KMS-11 (cell line): Measurements from ENCODE around the gene XRCC5.

Experiments
- H2AFZ ChIP-seq: fragments of 200-600 bp; sonication (generic); 2 replicates; pipeline ENCODE4 v1.6.1; 2016; ENCODE audit warnings: antibody characterized with exemption, mixed run types, low read depth
- H3K27ac ChIP-seq: fragments of 200-600 bp; sonication (generic); 2 replicates; pipeline ENCODE4 v1.6.1; 2016; ENCODE audit warnings: mild to moderate bottlenecking, mixed run types
- H3K27me3 ChIP-seq: fragments of 200-600 bp; sonication (generic); 2 replicates; pipeline ENCODE4 v1.6.1; 2017; ENCODE audit warnings: mild to moderate bottlenecking, low read depth, mixed run types, moderate library complexity; ENCODE audit not compliant: insufficient read depth
- H3K36me3 ChIP-seq: fragments of 200-600 bp; sonication (generic); 2 replicates; pipeline ENCODE4 v1.6.1; 2017; ENCODE audit warnings: mild to moderate bottlenecking, mixed run types; ENCODE audit not compliant: insufficient read depth
- H3K4me1 ChIP-seq: fragments of 200-600 bp; sonication (generic); 2 replicates; pipeline ENCODE4 v1.6.1; 2016; ENCODE audit warnings: mild to moderate bottlenecking, low read depth, mixed run types; ENCODE audit not compliant: poor library complexity, severe bottlenecking
- H3K4me2 ChIP-seq: fragments of 200-600 bp; sonication (generic); 2 replicates; pipeline ENCODE4 v1.7.0; 2016; ENCODE audit warnings: mild to moderate bottlenecking, mixed run types
- H3K4me3 ChIP-seq: fragments of 200-600 bp; sonication (generic); IDR thresholded peaks from 2 replicates; pipeline ENCODE4 v1.6.1; 2017; ENCODE audit warnings: low read depth, low read length, mixed read lengths; ENCODE audit not compliant: insufficient read depth
- H3K79me2 ChIP-seq: fragments of 200-600 bp; sonication (generic); 2 replicates; pipeline ENCODE4 v1.6.1; 2016; ENCODE audit warnings: low read depth, mixed run types; ENCODE audit not compliant: insufficient read depth
- H3K9ac ChIP-seq: fragments of 200-600 bp; sonication (generic); 2 replicates; pipeline ENCODE4 v1.6.1; 2016; ENCODE audit warnings: mild to moderate bottlenecking, mixed run types
- H4K20me1 ChIP-seq: fragments of 200-600 bp; sonication (generic); 2 replicates; pipeline ENCODE4 v1.6.1; 2016; ENCODE audit warnings: mild to moderate bottlenecking, mixed run types; ENCODE audit not compliant: insufficient read depth
- TF ChIP-seq, protein P1 (sequence below): fragments of 200-600 bp; sonication (generic); conservative IDR thresholded peaks from 2 replicates; pipeline ENCODE4 v1.6.1; 2017; ENCODE audit warnings: low read depth, mild to moderate bottlenecking, antibody characterized with exemption, low read length, moderate library complexity, mixed read lengths

Gene XRCC5

DNA sequence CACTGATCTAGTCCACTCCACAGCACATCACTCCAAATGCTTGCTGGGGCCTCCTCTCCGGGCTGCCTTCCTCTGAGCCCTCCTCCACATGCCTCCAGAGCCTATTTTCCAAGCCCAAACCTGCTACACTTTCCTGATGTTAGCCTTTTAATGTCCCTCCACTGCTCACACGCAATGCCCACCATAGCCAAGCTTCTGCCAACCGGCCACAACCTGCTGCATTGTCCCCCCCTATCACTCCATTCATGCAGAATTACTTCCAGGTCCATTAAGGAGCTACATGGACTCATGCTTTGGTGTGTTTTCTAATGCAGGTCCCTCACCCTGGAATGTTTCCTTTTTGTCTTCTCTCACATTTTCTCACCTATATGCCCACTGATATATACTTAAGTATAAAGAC, 133.9 kb downstream of the XRCC5 start:
- Histone ChIP-seq H3K36me3 (no peaks in the 10 kb centered on the region), H3K4me1 (no peaks in the 10 kb centered on the region), H3K4me3 (no peak overlapping the region), H3K27me3 (no peaks in the 10 kb centered on the region), H3K79me2 (no peaks in the 10 kb centered on the region), H2AFZ (no peak overlapping the region), H3K9ac (no peak overlapping the region), H3K4me2 (no peak overlapping the region), H3K27ac (no peak overlapping the region), H4K20me1 (no peaks in the 10 kb centered on the region)
- TF ChIP-seq, protein P1, sequence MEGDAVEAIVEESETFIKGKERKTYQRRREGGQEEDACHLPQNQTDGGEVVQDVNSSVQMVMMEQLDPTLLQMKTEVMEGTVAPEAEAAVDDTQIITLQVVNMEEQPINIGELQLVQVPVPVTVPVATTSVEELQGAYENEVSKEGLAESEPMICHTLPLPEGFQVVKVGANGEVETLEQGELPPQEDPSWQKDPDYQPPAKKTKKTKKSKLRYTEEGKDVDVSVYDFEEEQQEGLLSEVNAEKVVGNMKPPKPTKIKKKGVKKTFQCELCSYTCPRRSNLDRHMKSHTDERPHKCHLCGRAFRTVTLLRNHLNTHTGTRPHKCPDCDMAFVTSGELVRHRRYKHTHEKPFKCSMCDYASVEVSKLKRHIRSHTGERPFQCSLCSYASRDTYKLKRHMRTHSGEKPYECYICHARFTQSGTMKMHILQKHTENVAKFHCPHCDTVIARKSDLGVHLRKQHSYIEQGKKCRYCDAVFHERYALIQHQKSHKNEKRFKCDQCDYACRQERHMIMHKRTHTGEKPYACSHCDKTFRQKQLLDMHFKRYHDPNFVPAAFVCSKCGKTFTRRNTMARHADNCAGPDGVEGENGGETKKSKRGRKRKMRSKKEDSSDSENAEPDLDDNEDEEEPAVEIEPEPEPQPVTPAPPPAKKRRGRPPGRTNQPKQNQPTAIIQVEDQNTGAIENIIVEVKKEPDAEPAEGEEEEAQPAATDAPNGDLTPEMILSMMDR, result no peak

DNA sequence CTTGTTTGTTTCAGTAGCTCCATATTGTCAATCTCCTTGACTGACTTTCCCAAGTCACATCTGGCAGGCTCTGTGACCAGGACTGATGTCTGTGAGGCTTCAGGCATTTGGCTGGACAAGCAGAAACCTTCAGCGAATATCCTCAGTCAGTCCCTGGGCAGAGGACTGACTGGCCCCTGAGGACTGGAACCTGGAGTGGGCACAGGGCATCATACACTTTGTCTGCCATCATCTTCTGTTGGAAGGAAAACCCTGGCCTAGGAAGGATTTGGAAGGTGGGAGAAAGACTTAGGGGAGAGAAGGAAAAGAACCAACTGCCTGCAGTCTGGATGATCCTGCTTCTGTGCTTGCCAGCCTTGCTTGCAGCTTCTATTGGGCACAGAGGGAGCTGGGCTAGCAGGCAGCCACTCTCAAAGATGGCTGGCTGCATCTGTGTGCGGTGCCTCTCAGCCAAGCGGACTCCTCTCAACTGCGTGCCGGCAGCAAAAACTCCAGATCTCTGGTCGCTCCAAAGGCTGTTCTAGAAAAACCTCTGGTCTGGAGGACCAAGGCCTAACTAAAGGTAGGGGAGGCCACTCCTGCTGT, 136.3 kb downstream of the XRCC5 start:
- Histone ChIP-seq H2AFZ (no peak overlapping the region), H3K4me3 (no peak overlapping the region), H3K36me3 (no peaks in the 10 kb centered on the region), H3K27ac (no peak overlapping the region), H4K20me1 (no peaks in the 10 kb centered on the region), H3K4me1 (no peaks in the 10 kb centered on the region), H3K4me2 (no peak overlapping the region), H3K27me3 (no peaks in the 10 kb centered on the region), H3K79me2 (no peaks in the 10 kb centered on the region), H3K9ac (no peak overlapping the region)
- TF ChIP-seq, protein P1, result no peak

DNA sequence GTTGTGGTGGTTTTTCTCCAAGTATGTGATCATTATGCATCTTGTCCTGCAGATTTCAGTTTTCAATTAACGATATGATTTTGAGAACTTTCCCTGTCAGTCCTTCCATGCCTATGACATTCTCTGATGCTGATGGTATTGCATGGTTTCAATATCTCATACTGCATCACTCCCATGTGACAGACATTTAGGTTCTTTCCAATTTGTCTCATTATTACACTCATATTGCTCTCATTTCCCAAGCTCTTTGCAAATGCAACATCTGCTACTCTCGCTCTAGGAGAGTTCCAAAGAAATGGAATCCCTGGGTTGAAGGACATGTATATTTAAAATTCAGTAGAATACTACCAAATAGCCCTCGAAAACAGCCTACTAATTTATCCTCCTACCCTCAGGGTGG, 137.6 kb downstream of the XRCC5 start:
- no peak overlapping the region for H3K4me3 ChIP-seq
- no peaks in the 10 kb centered on the region for H3K79me2 ChIP-seq
- no peak overlapping the region for H2AFZ ChIP-seq
- H4K20me1 ChIP-seq, result no peaks in the 10 kb centered on the region
- no peak overlapping the region for H3K9ac ChIP-seq
- no peak overlapping the region for H3K4me2 ChIP-seq
- H3K4me1 ChIP-seq, result no peaks in the 10 kb centered on the region
- no peak overlapping the region for H3K27ac ChIP-seq
- TF ChIP-seq, protein P1, result no peak
- no peaks in the 10 kb centered on the region for H3K36me3 ChIP-seq
- H3K27me3 ChIP-seq, result no peaks in the 10 kb centered on the region
